Right cardiac atrium (tissue), 5 donors: ENCODE measurements around the gene BLVRB. TPM values are rescaled to one million over a fixed set of nuclear protein-coding genes. Genes with fewer than 3 reads are reported as not detected.
"Not testable (repeated sequence)": the region's sequence is repeated elsewhere in the genome, so short reads cannot be mapped to it uniquely, and the experiment has no call there.

Experiments used
- ATAC-seq, 2 donors: fragments of 200-7000 bp; cut with Tn5 transposase; one replicate each; pipeline versions ENCODE4 v1.8.0 to v1.9.1; 2020; ENCODE audit warnings: moderate library complexity in 2 of 2, mild to moderate bottlenecking in 1 of 2
- DNase-seq, 3 donors: peaks; one replicate each; pipeline ENCODE4 v3.0.0-alpha.2; 2020
- H3K27ac ChIP-seq: one replicate; pipeline ENCODE4 v1.5.1; 2013; ENCODE audit warnings: mild to moderate bottlenecking, low read length, control low read depth, moderate library complexity
- H3K27me3 ChIP-seq: one replicate; pipeline ENCODE4 v1.6.1; 2013; ENCODE audit not compliant: control insufficient read depth, insufficient read depth
- H3K4me1 ChIP-seq: one replicate; pipeline ENCODE4 v1.6.1; 2013; ENCODE audit warnings: low read length; ENCODE audit not compliant: control insufficient read depth, insufficient read depth
- H3K4me3 ChIP-seq: one replicate; pipeline ENCODE4 v1.5.1; 2013; ENCODE audit warnings: low read length, control low read depth
- H3K9me3 ChIP-seq: one replicate; pipeline ENCODE4 v1.6.1; 2013; ENCODE audit warnings: low read length; ENCODE audit not compliant: control insufficient read depth
- WGBS: extraction: QIAGEN DNeasy Blood & Tissue Kit; methylation state at CpG from one replicate; pipeline ENCODE4 v1.1.7; 2013; 5-methylcytosine and 5-hydroxymethylcytosine counted together
- intact Hi-C, 4 donors: fragments of 100-400 bp; cut with DNase I; formaldehyde crosslinking; loops; one replicate each; pipeline versions ENCODE4 v1.11.0 to v1.14.0; 2022 to 2023
- polyA plus RNA-seq: library from polyadenylated mRNA; stranded (reverse); fragments of 200-250 nt; gene quantifications from one replicate; pipeline ENCODE4 v1.2.3, GENCODE V29; 2013
- total RNA-seq, 4 donors: library from RNA; stranded (reverse); fragmentation: NEBNext Ultra II Directional; extraction: Animal tissue kit (Norgen Biotek cat#: 25700); gene quantifications; one replicate each; pipeline ENCODE4 v1.2.1, GENCODE V29; 2021
- donor health status: healthy with polysubstance abuse.
- donor health status: DM: no; HTN: yes; CAD: no.
- donor health status: DM: no; HTN: no; CAD: no.
- donor health status: DM: no; HTN: yes; CAD: no; lungs with severe emphysema.
- donor health status: DM: yes; HTN: yes; CAD: no.

Gene BLVRB
- total and polyA plus RNA-seq, 5 donors = 72.0 to 109 (median 91.9) TPM

DNA sequence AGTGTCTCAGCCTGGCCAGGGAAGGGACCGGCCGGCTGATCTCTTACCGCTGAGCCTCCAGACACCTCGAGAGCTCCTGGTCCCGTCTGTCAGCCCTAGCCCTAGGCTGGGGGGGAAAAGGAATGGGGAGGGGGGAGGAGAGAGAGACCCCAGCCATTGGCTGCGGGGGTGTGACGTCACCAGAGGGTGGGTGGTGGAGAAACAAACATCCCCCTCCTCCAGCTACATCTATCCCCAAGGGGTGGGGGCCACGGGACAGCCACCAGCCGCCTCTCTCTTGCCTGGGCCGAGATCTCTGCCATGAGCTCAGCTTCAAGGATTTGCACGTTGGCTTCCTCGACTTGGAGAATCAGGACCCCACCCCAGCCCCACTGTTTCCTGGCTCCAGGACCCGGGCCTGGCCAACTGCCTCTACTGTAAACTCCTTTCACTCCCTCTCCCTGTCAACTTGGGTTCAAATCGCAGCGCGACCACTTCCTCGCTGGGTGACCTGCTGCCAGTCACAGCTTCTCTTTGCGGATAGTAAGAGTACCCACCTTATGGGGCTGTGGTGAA lies 52.2 kb downstream of the BLVRB start, which contains the start of gene PRX:
PRX (minus strand) TSS at position 88 of the 555 bp plus-strand sequence. CDS start 5,446 bp downstream, outside the sequence.
- DNase-seq = peak in 2 of 3 donors; percentile 53 to 68
- H3K27me3 ChIP-seq = no peaks in the 10 kb centered on the region
- intact Hi-C loops = no loop called here
- H3K27ac ChIP-seq = peak within 1 kb of the TSS; percentile 56
- H3K4me1 ChIP-seq = peaks cover 13% of the 10 kb centered on the region
- ATAC-seq = no peak
- no peaks in the 10 kb centered on the region for H3K9me3 ChIP-seq
- H3K4me3 ChIP-seq = no peak within 1 kb of the TSS
- WGBS = 32% methylated on average over 18 of the region's 18 CpGs

DNA sequence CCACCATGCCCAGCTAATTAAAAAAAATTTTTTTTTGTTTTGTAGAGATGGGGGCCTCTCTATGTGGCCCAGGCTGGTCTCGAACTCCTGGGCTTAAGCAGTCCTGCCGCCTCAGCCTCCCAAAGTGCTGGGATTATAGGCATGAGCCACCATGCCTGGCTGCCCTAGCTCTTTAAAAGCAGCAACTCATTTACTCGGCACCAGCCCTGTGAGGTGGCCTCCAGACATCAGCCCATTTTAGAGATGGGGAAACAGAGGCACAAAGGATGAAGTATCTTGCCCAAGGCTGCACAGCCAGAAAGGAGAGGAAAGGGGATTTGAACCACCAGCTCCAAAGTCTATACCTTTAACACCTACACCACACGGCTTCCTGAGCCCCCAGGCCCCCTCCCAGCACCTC lies 52.7 kb downstream of the BLVRB start:
- no peaks in the 10 kb centered on the region for H3K27me3 ChIP-seq
- no peaks in the 10 kb centered on the region for H3K9me3 ChIP-seq
- DNase-seq (peak in 1 of 3 donors; percentile 30), ATAC-seq (no peak)
- intact Hi-C loops = no loop called here
- no peak overlapping the region for H3K27ac ChIP-seq
- H3K4me1 ChIP-seq = peaks cover 13% of the 10 kb centered on the region
- H3K4me3 ChIP-seq = no peak overlapping the region
- 75% methylated on average over 4 of the region's 4 CpGs for WGBS

DNA sequence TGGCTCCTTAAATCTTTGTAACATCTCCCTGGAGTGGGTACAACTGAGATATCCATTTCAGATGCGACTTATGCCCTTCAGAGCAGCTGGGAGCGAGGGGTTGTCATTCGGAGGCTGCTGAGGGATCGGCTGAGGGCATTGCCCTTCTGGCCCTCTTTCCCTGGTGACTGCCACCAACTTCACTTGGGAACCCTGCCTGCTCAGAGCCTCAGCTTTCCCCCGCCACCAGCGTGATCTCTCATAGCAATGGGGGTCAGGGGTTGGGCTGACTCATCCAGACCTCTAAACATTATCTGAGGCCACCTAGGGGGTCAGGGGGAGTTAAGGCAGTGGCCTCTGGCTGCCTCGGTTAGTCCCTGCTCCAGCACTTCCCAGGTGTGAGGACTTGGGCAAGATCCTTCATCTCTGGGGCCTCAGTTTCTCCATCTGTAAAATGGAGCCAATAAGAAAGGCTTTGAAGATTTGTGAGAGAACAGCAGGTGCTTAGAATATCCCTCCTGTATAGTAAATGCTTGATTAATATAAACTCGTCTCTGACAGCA lies 53.5 kb downstream of the BLVRB start:
- peaks cover 11% of the 10 kb centered on the region for H3K4me1 ChIP-seq
- 58% methylated on average over 8 of the region's 8 CpGs for WGBS

DNA sequence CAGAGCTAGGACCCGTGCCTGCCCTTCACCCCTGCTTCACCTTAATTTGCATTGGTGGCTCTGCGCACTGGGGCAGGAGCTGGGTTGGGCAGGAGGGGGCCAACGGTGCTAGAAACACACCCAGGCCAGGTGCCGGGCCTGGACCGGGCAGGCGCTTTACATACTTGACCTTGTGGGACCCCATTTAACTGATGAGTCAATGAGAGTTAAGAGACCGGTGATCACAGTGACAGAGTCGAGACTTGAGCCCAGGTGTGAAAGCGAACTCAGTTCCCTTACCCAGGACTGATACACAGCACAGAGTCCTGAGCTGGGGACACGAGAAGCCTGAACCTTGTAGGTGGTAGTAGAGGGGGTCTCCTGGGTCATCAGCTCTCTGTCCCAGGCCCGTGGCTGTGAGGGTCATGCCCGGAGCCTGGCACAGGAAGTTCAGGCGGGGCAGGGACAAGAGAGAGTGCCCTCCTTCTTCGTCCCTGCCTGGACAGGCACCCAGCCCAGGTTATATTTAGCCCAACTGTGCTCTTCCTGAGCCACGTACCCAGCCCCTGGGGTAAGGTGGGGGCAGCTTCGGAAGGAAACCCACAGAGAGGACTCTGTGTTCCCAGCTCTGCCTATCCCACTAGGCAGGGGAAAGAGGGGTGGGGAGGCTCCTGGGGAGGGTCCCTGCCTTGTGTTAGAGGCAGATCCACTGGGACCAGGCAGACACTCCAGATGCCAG lies 54.3 kb downstream of the BLVRB start:
- intact Hi-C loops = no loop called here
- peak; percentile 57 to 79 (median 77) for DNase-seq
- H3K4me1 ChIP-seq = peaks cover 11% of the 10 kb centered on the region
- peak; percentile 86 to 87 for ATAC-seq
- no peak overlapping the region for H3K4me3 ChIP-seq
- H3K9me3 ChIP-seq = no peaks in the 10 kb centered on the region
- H3K27ac ChIP-seq = peak overlapping the region; percentile 56
- no peaks in the 10 kb centered on the region for H3K27me3 ChIP-seq
- 43% methylated on average over 16 of the region's 16 CpGs for WGBS

More for the DNA sequence above, 53.5 kb downstream of the BLVRB start:
- DNase-seq (peak in 2 of 3 donors; percentile 23 to 34), ATAC-seq (no peak)
- H3K27me3 ChIP-seq = no peaks in the 10 kb centered on the region
- H3K9me3 ChIP-seq = no peaks in the 10 kb centered on the region
- H3K27ac ChIP-seq = peak overlapping the region; percentile 56
- H3K4me3 ChIP-seq = no peak overlapping the region
- intact Hi-C loops = no loop called here

DNA sequence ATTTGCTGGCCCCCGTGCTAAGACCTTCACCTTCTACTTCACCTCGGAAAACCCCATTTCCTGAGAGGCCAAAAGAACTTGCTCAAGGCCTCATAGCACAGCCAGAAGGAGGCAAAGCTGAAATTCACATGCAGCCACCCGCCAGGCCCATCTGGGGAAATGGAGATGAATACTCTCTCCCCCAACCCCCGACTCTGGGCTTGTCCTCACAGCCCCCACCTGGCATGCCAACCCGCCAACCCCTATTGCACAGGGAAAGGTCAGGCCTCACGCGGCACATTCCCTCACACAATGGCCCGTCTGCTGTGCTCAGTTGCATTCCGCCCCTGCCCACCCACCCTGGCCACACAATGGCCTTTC lies 55.5 kb downstream of the BLVRB start:
- Histone ChIP-seq H3K27me3 (no peaks in the 10 kb centered on the region), H3K4me3 (no peak overlapping the region), H3K4me1 (peaks cover 11% of the 10 kb centered on the region), H3K27ac (no peak overlapping the region), H3K9me3 (no peaks in the 10 kb centered on the region)
- 74% methylated on average over 9 of the region's 9 CpGs for WGBS
- intact Hi-C loops = no loop called here
- DNase-seq (peak in 2 of 3 donors; percentile 29 to 50), ATAC-seq (no peak)

DNA sequence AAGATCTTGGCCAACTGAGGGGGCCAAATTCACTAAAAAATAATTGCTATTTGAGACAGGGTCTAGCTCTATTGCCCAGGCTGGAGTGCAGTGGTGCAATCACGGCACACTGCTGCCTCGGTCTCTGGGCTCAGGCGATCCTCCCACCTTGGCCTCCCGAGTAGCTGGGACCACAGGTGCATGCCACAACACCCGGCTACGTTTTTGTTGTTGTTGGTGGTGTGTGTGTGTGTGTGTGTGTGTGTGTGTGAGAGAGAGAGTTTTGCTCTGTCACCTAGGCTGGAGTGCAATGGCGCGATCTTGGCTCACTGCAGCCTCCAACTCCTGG lies 57.0 kb downstream of the BLVRB start:
- H3K27ac ChIP-seq, H3K4me3 ChIP-seq, intact Hi-C loops, H3K27me3 ChIP-seq, H3K4me1 ChIP-seq, ATAC-seq, H3K9me3 ChIP-seq: not testable (repeated sequence)
- WGBS = 81% methylated on average over 8 of the region's 8 CpGs
- peak in 2 of 3 donors; percentile 28 to 35 for DNase-seq

DNA sequence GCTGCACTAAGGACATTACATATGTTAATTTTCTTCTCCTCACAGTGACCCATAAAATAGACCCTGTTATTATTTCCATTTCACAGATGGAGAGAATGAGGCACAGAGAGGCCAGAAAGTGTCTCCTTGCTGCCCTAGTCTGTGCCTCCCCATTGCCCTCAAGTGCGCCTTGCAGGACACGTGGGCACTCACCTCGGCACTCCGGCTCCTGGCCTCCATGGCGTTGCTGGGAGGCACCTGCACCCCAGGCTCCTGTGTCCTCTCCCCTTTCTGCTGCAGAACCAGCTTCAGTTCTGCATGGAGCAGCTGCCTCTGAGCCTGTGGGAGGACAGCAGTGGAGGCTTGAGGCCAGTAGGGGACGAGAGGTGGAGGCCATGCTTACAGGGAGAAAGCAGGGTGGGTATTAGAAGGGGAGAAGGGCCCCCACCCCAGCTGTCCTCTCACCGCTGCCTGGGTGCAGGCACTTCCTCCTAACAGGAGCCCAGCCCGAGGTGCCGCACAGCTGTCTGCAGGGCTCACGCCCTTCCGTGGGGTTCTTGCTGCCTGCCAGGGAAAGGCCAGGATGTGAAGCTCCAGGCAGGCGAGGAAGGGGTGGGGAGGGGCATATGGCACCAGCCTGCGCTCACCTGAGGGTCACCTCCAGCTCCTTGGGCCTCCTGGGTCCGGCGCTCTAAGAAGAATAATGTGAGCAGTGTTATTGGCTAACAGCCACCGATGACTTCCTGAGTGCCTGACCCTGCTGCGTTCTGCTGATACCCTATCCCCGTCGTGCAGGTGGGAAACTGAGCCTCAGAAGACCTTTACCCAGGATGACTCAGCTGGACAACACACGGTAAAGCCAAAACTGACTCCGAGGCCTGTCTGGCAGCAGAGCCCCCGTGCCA lies 57.6 kb downstream of the BLVRB start:
- H3K27ac ChIP-seq = no peak overlapping the region
- peak in 2 of 3 donors; percentile 49 to 59 for DNase-seq
- no peaks in the 10 kb centered on the region for H3K9me3 ChIP-seq
- WGBS = 53% methylated on average over 22 of the region's 22 CpGs
- H3K27me3 ChIP-seq = no peaks in the 10 kb centered on the region
- ATAC-seq = no peak
- H3K4me3 ChIP-seq = no peak overlapping the region
- H3K4me1 ChIP-seq = peaks cover 3% of the 10 kb centered on the region
- intact Hi-C loops = no loop called here

DNA sequence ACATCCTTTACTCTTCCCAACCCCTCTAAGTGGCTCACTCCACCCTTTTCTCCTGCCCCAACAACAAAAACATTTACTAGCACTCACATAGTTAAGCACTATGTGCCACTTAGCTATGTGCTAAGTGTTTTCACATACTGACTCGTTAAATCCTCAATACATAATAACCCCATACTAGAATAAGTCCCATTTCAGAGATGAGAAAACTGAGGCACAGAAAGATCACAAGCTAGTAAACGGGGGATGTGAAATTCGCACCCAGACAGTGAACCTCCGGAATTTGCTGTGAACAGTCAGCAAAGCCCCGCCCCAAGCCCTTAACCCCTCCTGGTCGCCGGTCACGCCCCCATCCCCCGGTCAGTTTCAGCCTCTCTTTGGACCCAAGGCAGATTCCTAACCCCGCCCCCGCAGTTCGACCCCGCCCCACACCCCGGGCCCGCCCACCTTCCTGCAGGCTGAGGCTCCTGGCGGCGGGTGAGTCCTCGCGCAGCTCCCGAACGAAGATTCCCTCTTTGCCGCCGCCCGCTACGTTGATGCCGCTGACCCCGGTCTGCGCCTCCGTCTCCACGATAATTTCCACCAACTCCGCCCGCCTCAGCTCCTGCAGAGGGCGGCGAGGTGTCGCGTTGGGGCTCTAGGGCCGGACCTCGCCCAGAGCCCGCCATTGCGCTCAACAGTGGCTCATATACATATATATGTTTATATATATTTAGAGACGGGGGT lies 62.1 kb downstream of the BLVRB start:
- no peaks in the 10 kb centered on the region for H3K27me3 ChIP-seq
- H3K9me3 ChIP-seq = no peaks in the 10 kb centered on the region
- peak overlapping the region; percentile 63 for H3K27ac ChIP-seq
- ATAC-seq = peak; percentile 95
- intact Hi-C loops = no loop called here
- no peaks in the 10 kb centered on the region for H3K4me1 ChIP-seq
- H3K4me3 ChIP-seq = peak overlapping the region; percentile 84
- WGBS = 1% methylated on average over 41 of the region's 41 CpGs
- peak; percentile 93 to 98 (median 97) for DNase-seq

DNA sequence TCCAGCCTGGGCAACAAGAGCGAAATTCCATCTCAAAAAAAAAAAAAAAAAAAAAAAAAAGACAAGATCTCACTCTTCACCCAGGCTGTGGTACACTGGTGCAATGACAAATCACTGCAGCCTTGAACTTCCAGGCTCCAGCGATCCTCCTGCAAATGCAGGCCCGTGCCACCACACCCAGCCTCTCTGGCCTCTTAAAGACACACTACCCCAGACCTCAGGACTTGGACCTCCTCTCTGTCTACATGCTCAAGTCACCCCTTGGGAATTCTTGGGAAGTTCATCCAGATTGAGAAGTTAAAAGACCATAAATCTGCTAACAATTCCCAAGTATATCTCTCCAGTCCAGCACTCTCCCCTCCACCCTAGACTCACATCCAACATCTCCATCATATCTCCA lies 65.0 kb downstream of the BLVRB start:
- WGBS = 43% methylated on average over 2 of the region's 3 CpGs
- no peaks in the 10 kb centered on the region for H3K9me3 ChIP-seq
- ATAC-seq (no peak), DNase-seq (peak in 1 of 3 donors; percentile 52)
- H3K27me3 ChIP-seq = no peaks in the 10 kb centered on the region
- intact Hi-C loops = no loop called here
- H3K4me1 ChIP-seq = no peaks in the 10 kb centered on the region
- no peak overlapping the region for H3K4me3 ChIP-seq
- no peak overlapping the region for H3K27ac ChIP-seq

DNA sequence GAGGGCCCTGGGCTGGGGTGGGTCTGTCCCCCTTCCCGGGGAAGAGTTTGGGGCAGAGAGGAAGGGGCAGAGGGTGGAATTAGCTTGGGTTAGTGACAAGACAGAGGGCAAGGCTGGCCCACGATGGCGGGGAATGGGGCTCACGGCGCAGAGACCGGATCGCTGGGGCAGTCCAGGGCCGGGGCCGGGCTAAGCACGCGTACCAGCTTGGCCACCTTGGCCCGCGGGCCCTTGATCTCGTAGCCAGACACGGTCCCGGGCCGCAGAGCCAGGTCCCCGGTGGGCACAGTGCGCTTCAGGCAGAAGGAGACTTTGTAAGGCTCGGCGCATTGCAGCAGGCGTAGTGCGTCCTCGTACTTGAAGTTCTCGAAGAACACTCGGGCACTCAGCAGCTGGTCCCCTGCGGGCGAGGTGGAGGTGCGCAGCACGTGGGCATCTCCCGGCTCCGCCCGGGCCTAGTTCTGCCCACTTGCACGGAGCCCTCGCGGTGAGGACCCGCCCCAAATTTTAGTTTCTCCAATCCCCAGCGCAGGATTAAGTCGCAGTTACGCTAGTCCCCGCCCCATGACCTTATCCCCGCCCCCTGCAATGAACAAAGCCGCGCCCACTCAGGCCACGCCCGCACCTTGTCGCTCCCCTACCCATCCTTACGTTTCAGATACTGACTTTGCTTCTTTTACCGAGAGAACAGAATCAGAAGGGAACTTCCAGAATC lies 67.0 kb downstream of the BLVRB start:
- no peaks in the 10 kb centered on the region for H3K9me3 ChIP-seq
- intact Hi-C loops = no loop called here
- ATAC-seq = peak in 1 of 2 donors; percentile 46
- 53% methylated on average over 49 of the region's 49 CpGs for WGBS
- H3K4me3 ChIP-seq = no peak overlapping the region
- no peaks in the 10 kb centered on the region for H3K4me1 ChIP-seq
- H3K27me3 ChIP-seq = no peaks in the 10 kb centered on the region
- no peak overlapping the region for H3K27ac ChIP-seq
- DNase-seq = peak; percentile 54 to 79 (median 74)
